ENCODE data around the gene NKAIN1. TPM values are rescaled to one million over a fixed set of nuclear protein-coding genes. Genes with fewer than 3 reads are reported as not detected.
"Not testable (repeated sequence)": the region's sequence is repeated elsewhere in the genome, so short reads cannot be mapped to it uniquely, and the experiment has no call there.

Gene NKAIN1
- total RNA-seq, 2 donors from 2014 or later, result not detected

GRCh38 chr1:31264790-31265386, 25.2 kb upstream of the NKAIN1 start:
- Histone ChIP-seq H3K4me3 (no peak overlapping the region), H3K27me3 (no peaks in the 10 kb centered on the region), H3K9me3 (no peaks in the 10 kb centered on the region), H3K36me3 (peaks cover 74% of the 10 kb centered on the region), H3K27ac (no peak overlapping the region), H3K4me1 (peaks cover 0 to 5% of the 10 kb centered on the region in 2 donors)
- DNase-seq (ENCODE audit: low spot score), result no peak
- no peak for TF ChIP-seq CTCF (IDR thresholded peaks at IDR 0.05)

- Histone ChIP-seq H3K4me1 (peaks cover 0 to 5% of the 10 kb centered on the region in 2 donors), H3K27me3 (no peaks in the 10 kb centered on the region), H3K4me3 (no peak overlapping the region), H3K36me3 (peaks cover 72% of the 10 kb centered on the region), H3K9me3 (no peaks in the 10 kb centered on the region), H3K27ac (no peak overlapping the region)
- no peak for TF ChIP-seq CTCF (IDR thresholded peaks at IDR 0.05)
- no peak for DNase-seq (ENCODE audit: low spot score)
Measured at GRCh38 chr1:31263408-31263807, 23.7 kb upstream of the NKAIN1 start.

- H3K9me3 ChIP-seq; DNase-seq (ENCODE audit: low spot score); H3K27ac ChIP-seq; H3K27me3 ChIP-seq; H3K4me1 ChIP-seq; H3K4me3 ChIP-seq: not testable (repeated sequence)
- H3K36me3 ChIP-seq, result peaks cover 71% of the 10 kb centered on the region
Measured at GRCh38 chr1:31262393-31262792, 22.7 kb upstream of the NKAIN1 start.

GRCh38 chr1:31261916-31262315, 22.2 kb upstream of the NKAIN1 start:
- Histone ChIP-seq H3K27ac (no peak overlapping the region), H3K4me1 (peaks cover 0 to 5% of the 10 kb centered on the region in 2 donors), H3K4me3 (no peak overlapping the region), H3K36me3 (peaks cover 66% of the 10 kb centered on the region), H3K27me3 (no peaks in the 10 kb centered on the region), H3K9me3 (no peaks in the 10 kb centered on the region)
- TF ChIP-seq CTCF (IDR thresholded peaks at IDR 0.05), result no peak
- DNase-seq (ENCODE audit: low spot score), result no peak

- Histone ChIP-seq H3K27me3 (no peaks in the 10 kb centered on the region), H3K4me1 (peaks cover 0 to 2% of the 10 kb centered on the region in 2 donors), H3K36me3 (peaks cover 49% of the 10 kb centered on the region), H3K4me3 (no peak overlapping the region), H3K27ac (no peak overlapping the region), H3K9me3 (no peaks in the 10 kb centered on the region)
- no peak for DNase-seq (ENCODE audit: low spot score)
- TF ChIP-seq CTCF (IDR thresholded peaks at IDR 0.05), result no peak
Measured at GRCh38 chr1:31259746-31260145, 20.1 kb upstream of the NKAIN1 start.

- no peaks in the 10 kb centered on the region for H3K4me1 ChIP-seq
- H3K9me3 ChIP-seq, result no peaks in the 10 kb centered on the region
- peaks cover 45% of the 10 kb centered on the region for H3K36me3 ChIP-seq
- TF ChIP-seq CTCF (IDR thresholded peaks at IDR 0.05), result no peak
- no peaks in the 10 kb centered on the region for H3K27me3 ChIP-seq
- DNase-seq (ENCODE audit: low spot score), result no peak
- no peak overlapping the region for H3K4me3 ChIP-seq
- H3K27ac ChIP-seq, result no peak overlapping the region
Measured at GRCh38 chr1:31258581-31258980, 18.9 kb upstream of the NKAIN1 start.
